Left ventricle myocardium superior (tissue), 1 donor: ENCODE measurements around the gene C1orf115. TPM values are rescaled to one million over a fixed set of nuclear protein-coding genes. Genes with fewer than 3 reads are reported as not detected.

Experiments used
- ATAC-seq: fragments of 200-7000 bp; cut with Tn5 transposase; one replicate; pipeline ENCODE4 v1.9.1; 2020; ENCODE audit warnings: mild to moderate bottlenecking, moderate library complexity
- DNase-seq: peaks from one replicate; pipeline ENCODE4 v3.0.0-alpha.2; 2020
- intact Hi-C: fragments of 100-400 bp; cut with micrococcal nuclease; formaldehyde crosslinking; loops from one replicate; pipeline ENCODE4 v1.11.0; 2022
- total RNA-seq: library from RNA; stranded (reverse); fragmentation: NEBNext Ultra II Directional; extraction: Animal tissue kit (Norgen Biotek cat#: 25700); gene quantifications from one replicate; pipeline ENCODE4 v1.2.1, GENCODE V29; 2021
- donor health status: DM: no; HTN: yes; CAD: no; lungs with severe emphysema.

C1orf115 gene
- total RNA-seq, 1 donor from 2014 or later: 22.7 TPM

DNA sequence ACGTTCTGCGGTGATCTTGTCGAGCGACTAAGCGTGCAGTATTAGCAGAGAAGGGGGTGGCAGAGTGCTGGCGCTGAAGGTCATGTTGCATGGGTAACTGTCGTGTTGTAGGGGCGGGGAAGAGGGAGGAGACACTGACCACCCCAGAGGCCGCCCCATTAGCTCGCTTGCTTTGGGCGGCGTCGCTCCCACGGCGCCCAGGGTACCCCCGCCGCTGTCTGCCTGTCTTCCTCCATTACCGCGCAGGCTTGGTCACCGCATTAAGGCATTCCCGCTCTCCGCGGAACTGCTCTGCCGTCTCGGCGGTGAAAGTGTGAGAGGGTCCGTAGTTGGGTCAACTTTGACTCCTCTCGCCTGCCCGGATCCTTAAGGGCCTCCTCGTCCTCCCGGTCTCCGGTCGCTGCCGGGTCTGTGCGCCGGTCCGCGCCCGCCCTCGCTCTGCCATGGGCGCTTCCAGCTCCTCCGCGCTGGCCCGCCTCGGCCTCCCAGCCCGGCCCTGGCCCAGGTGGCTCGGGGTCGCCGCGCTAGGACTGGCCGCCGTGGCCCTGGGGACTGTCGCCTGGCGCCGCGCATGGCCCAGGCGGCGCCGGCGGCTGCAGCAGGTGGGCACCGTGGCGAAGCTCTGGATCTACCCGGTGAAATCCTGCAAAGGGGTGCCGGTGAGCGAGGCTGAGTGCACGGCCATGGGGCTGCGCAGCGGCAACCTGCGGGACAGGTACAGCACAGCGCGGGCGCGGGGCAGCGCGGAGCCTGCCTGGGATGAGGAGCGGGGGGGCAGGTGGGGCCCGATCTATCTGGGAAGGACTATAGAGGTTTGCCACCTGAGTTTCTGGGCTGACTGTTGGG, 58.1 kb downstream of the C1orf115 start, which contains the start of gene MTARC2:
Gene MTARC2 (plus strand): TSS at position 234 of the 846 bp plus-strand sequence. CDS start 210 bp downstream, at position 444.
- ATAC-seq (peak; percentile 97), DNase-seq (peak; percentile 90)
- intact Hi-C loops: no loop called here

Other genes starting within 250 kb of the C1orf115 start
- gene MARK1, start 162.2 kb upstream of the C1orf115 start, total RNA-seq: 16.6 TPM
- 24.9 TPM for gene MTARC2, start 58.0 kb downstream of the C1orf115 start, total RNA-seq
- 3.5 TPM for gene MTARC1, start 96.5 kb downstream of the C1orf115 start, total RNA-seq
- gene HLX, start 189.1 kb downstream of the C1orf115 start, total RNA-seq: 4.0 TPM